Karpas-422 (cell line): Measurements from ENCODE around the gene VENTX. TPM values are rescaled to one million over a fixed set of nuclear protein-coding genes. Genes with fewer than 3 reads are reported as not detected.
A peak's percentile ranks its signal among the peaks of the same experiment; 100 is the strongest.

Experiments
- DNase-seq: peaks from one replicate; pipeline ENCODE4 v3.0.0-alpha.2; 2015
- H2AFZ ChIP-seq: fragments of 200-600 bp; sonication (generic); 2 replicates; pipeline ENCODE4 v1.6.1; 2014; ENCODE audit warnings: antibody characterized with exemption, low read length, mixed read lengths
- H3K27ac ChIP-seq: fragments of 200-600 bp; sonication (generic); 2 replicates; pipeline ENCODE4 v1.5.1; 2014; ENCODE audit warnings: mild to moderate bottlenecking, low read length, moderate library complexity
- H3K27me3 ChIP-seq: fragments of 200-600 bp; sonication (generic); 2 replicates; pipeline ENCODE4 v1.6.1; 2014; ENCODE audit warnings: low read length, mixed read lengths
- H3K36me3 ChIP-seq: fragments of 200-600 bp; sonication (generic); 2 replicates; pipeline ENCODE4 v1.6.1; 2014; ENCODE audit warnings: low read length, mixed read lengths; ENCODE audit not compliant: insufficient read depth
- H3K4me1 ChIP-seq: fragments of 200-600 bp; sonication (generic); 2 replicates; pipeline ENCODE4 v1.6.1; 2014; ENCODE audit warnings: mild to moderate bottlenecking, low read length, mixed read lengths
- H3K4me2 ChIP-seq: fragments of 200-600 bp; sonication (generic); 2 replicates; pipeline ENCODE4 v1.6.1; 2014; ENCODE audit warnings: low read length, low read depth, mild to moderate bottlenecking; ENCODE audit not compliant: poor library complexity, severe bottlenecking
- H3K4me3 ChIP-seq: fragments of 200-600 bp; sonication (generic); 2 replicates; pipeline ENCODE4 v1.5.1; 2014; ENCODE audit warnings: mild to moderate bottlenecking, antibody characterized with exemption, low read length, mixed read lengths
- H3K79me2 ChIP-seq: fragments of 200-600 bp; sonication (generic); 2 replicates; pipeline ENCODE4 v1.6.1; 2014; ENCODE audit warnings: mild to moderate bottlenecking, low read length, mixed read lengths
- H3K9ac ChIP-seq: fragments of 200-600 bp; sonication (generic); 2 replicates; pipeline ENCODE4 v1.6.0; 2014; ENCODE audit warnings: low read length
- H3K9me2 ChIP-seq: fragments of 200-600 bp; sonication (generic), shearing (Covaris generic); replicated peaks from 2 replicates; pipeline ENCODE4 v1.6.0; 2014; ENCODE audit warnings: mild to moderate bottlenecking, low read length, moderate library complexity; ENCODE audit not compliant: insufficient read depth
- H3K9me3 ChIP-seq: fragments of 300-700, 200-600 bp; sonication (generic); 2 replicates; pipeline ENCODE4 v1.6.1; 2014; ENCODE audit warnings: low read length, mixed read lengths
- H4K20me1 ChIP-seq: fragments of 200-600 bp; sonication (generic); 2 replicates; pipeline ENCODE4 v1.6.1; 2014; ENCODE audit warnings: mild to moderate bottlenecking, antibody characterized with exemption, low read length, low read depth; ENCODE audit not compliant: insufficient read depth
- total RNA-seq: library from RNA; depleted of rRNA; stranded (reverse); fragments of >200 nt; shearing (Covaris generic); gene quantifications from 2 replicates; pipeline ENCODE4 v1.2.3, GENCODE V29; 2014; ENCODE audit warnings: low replicate concordance

The VENTX gene
- total RNA-seq, 1 experiment from 2014 or later: not detected

- H4K20me1 ChIP-seq: no peaks in the 10 kb centered on the region
- H3K4me1 ChIP-seq: no peaks in the 10 kb centered on the region
- no peaks in the 10 kb centered on the region for H3K36me3 ChIP-seq
- H3K9me3 ChIP-seq: no peaks in the 10 kb centered on the region
- H3K9me2 ChIP-seq: no peaks in the 10 kb centered on the region
- no peaks in the 10 kb centered on the region for H3K27me3 ChIP-seq
- H3K4me3 ChIP-seq: no peak overlapping the region
- H2AFZ ChIP-seq: no peak overlapping the region
- no peak overlapping the region for H3K9ac ChIP-seq
- DNase-seq: no peak
- no peaks in the 10 kb centered on the region for H3K79me2 ChIP-seq
- no peak overlapping the region for H3K4me2 ChIP-seq
- H3K27ac ChIP-seq: no peak overlapping the region
Measured at GRCh38 chr10:133249975-133250754, 12.5 kb downstream of the VENTX start.

- Histone ChIP-seq H3K9me2 (no peaks in the 10 kb centered on the region), H3K27me3 (no peaks in the 10 kb centered on the region), H3K9ac (no peak overlapping the region), H3K79me2 (no peaks in the 10 kb centered on the region), H3K4me2 (no peak overlapping the region), H3K4me1 (no peaks in the 10 kb centered on the region), H3K36me3 (no peaks in the 10 kb centered on the region), H3K27ac (no peak overlapping the region), H3K9me3 (no peaks in the 10 kb centered on the region), H3K4me3 (no peak overlapping the region), H4K20me1 (no peaks in the 10 kb centered on the region), H2AFZ (no peak overlapping the region)
- no peak for DNase-seq
Measured at GRCh38 chr10:133251388-133252222, 13.9 kb downstream of the VENTX start.

GRCh38 chr10:133252223-133252552, 14.5 kb downstream of the VENTX start:
- H3K9ac ChIP-seq: no peak overlapping the region
- H3K9me3 ChIP-seq: no peaks in the 10 kb centered on the region
- H2AFZ ChIP-seq: no peak overlapping the region
- no peaks in the 10 kb centered on the region for H3K36me3 ChIP-seq
- peaks cover 2% of the 10 kb centered on the region for H3K4me1 ChIP-seq
- H3K4me3 ChIP-seq: no peak overlapping the region
- no peaks in the 10 kb centered on the region for H3K27me3 ChIP-seq
- no peaks in the 10 kb centered on the region for H4K20me1 ChIP-seq
- H3K27ac ChIP-seq: no peak overlapping the region
- no peaks in the 10 kb centered on the region for H3K9me2 ChIP-seq
- no peak overlapping the region for H3K4me2 ChIP-seq
- DNase-seq: no peak
- no peaks in the 10 kb centered on the region for H3K79me2 ChIP-seq

- Histone ChIP-seq H3K9me3 (no peaks in the 10 kb centered on the region), H3K9ac (no peak overlapping the region), H3K27ac (no peak overlapping the region), H3K9me2 (no peaks in the 10 kb centered on the region), H3K4me3 (no peak overlapping the region), H3K4me1 (peaks cover 15% of the 10 kb centered on the region), H4K20me1 (no peaks in the 10 kb centered on the region), H3K79me2 (no peaks in the 10 kb centered on the region), H2AFZ (no peak overlapping the region), H3K27me3 (no peaks in the 10 kb centered on the region), H3K36me3 (no peaks in the 10 kb centered on the region), H3K4me2 (no peak overlapping the region)
- no peak for DNase-seq
Measured at GRCh38 chr10:133253361-133253955, 15.8 kb downstream of the VENTX start.

GRCh38 chr10:133254421-133255120, 16.9 kb downstream of the VENTX start:
- H3K27ac ChIP-seq: no peak overlapping the region
- no peaks in the 10 kb centered on the region for H4K20me1 ChIP-seq
- H3K27me3 ChIP-seq: no peaks in the 10 kb centered on the region
- H3K4me2 ChIP-seq: no peak overlapping the region
- peaks cover 26% of the 10 kb centered on the region for H3K4me1 ChIP-seq
- DNase-seq: no peak
- no peaks in the 10 kb centered on the region for H3K79me2 ChIP-seq
- no peak overlapping the region for H2AFZ ChIP-seq
- no peak overlapping the region for H3K9ac ChIP-seq
- H3K4me3 ChIP-seq: no peak overlapping the region
- no peaks in the 10 kb centered on the region for H3K9me3 ChIP-seq
- H3K9me2 ChIP-seq: no peaks in the 10 kb centered on the region
- no peaks in the 10 kb centered on the region for H3K36me3 ChIP-seq

- H3K27ac ChIP-seq: no peak overlapping the region
- H3K27me3 ChIP-seq: no peaks in the 10 kb centered on the region
- H3K4me3 ChIP-seq: no peak overlapping the region
- no peak for DNase-seq
- H3K9me2 ChIP-seq: no peaks in the 10 kb centered on the region
- no peak overlapping the region for H3K4me2 ChIP-seq
- no peaks in the 10 kb centered on the region for H3K79me2 ChIP-seq
- H2AFZ ChIP-seq: no peak overlapping the region
- no peak overlapping the region for H3K9ac ChIP-seq
- H3K4me1 ChIP-seq: peaks cover 26% of the 10 kb centered on the region
- no peaks in the 10 kb centered on the region for H4K20me1 ChIP-seq
- no peaks in the 10 kb centered on the region for H3K36me3 ChIP-seq
- no peaks in the 10 kb centered on the region for H3K9me3 ChIP-seq
Measured at GRCh38 chr10:133255323-133255722, 17.7 kb downstream of the VENTX start.

GRCh38 chr10:133257489-133258065, 19.9 kb downstream of the VENTX start:
- Histone ChIP-seq H3K4me1 (peaks cover 35% of the 10 kb centered on the region), H3K79me2 (no peaks in the 10 kb centered on the region), H3K9me2 (no peaks in the 10 kb centered on the region), H3K4me2 (peak overlapping the region; percentile 41), H3K36me3 (no peaks in the 10 kb centered on the region), H3K9me3 (no peaks in the 10 kb centered on the region), H4K20me1 (no peaks in the 10 kb centered on the region), H2AFZ (peak overlapping the region; percentile 37; the same call in 1 of the 2 replicates), H3K27me3 (no peaks in the 10 kb centered on the region), H3K9ac (peak overlapping the region; percentile 55), H3K4me3 (peak overlapping the region; percentile 18; the same call in 1 of the 2 replicates), H3K27ac (no peak overlapping the region)
- peak; percentile 64 for DNase-seq
